Stimulated activated CD8-positive, alpha-beta memory T cell treated with anti-CD3 and anti-CD28 coated beads, Interleukin-12 subunit alpha, Interleukin-12 subunit beta, amount 100 ng/mL, for 4 hours (primary cell): ENCODE measurements around the gene SLC2A2.

Experiments used
- DNase-seq: peaks from one replicate; pipeline ENCODE4 v3.0.0-alpha.2; 2020; ENCODE audit warnings: low read depth

SLC2A2 gene

DNA sequence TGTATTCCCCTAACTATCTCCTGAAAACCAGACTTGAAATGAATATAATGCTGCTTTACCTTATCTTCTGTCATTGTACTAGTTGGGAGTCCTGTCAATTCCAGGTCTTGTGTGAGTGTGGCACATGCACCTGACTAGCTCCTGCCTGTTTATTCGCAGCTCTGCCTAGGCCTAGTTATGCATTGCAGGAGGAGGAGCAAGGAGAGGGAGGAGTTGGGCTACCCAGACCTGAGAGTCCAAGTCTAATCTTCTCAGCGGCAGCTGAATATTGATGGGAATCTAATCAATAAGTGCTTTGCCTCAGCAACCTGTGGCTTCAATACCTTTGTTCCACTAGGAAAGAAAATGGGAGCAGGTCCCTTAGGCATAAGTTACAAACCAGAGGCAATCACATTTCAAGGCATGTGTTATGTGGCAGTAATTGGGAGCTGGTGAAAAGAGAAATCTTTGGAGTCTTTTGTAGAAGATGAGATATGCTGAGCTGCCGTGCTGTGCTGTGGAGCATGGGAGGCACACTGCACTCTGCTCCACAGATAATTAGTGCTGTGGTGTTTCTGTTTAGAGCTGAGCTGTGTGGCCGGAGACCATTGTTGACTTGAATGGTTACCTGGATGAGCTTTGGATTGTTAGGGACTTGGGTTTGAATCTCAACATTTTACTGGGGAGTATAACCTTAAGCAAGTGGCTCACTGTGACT is at the start of gene SLC2A2:
Gene SLC2A2, minus strand, starts transcription at position 124 of the 697 bp plus-strand sequence. Its CDS starts 50 bp downstream, at position 74.
- no peak for DNase-seq

DNA sequence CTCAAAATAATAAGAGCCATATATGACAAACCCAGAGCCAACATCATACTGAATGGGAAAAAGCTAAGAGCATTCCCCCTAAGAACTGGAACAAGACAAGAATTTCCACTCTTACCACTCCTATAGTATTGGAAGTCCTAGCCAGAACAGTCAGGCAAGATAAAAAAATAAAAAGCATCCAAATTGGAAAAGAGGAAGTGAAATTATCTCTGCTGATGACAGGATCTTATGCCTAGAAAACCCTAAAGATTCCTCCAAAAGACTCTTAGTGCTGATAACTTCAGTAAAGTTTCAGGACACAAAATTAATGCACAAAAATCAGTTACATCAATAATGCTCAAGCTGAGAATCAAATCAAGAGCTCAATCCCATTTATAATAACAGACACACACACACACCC is 45.9 kb upstream of the SLC2A2 start:
- no peak for DNase-seq

DNA sequence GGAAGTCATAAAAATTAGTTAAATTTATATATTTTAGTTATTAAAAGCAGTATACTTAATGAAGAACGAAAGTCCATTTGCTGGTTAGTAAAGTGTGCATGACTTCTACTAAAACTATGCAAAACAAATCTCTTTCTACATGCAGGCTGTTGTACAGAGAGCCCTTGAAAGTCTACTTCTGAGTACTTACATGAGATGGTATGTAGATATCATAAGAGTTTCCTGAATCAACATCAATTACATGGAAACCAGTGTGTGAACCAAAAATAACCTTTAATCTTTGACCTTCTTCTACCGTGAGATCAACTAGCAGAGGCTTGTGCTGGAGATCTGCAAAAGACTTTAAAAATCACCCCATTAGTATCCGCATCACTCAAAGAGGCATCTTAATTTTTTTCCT is 42.1 kb upstream of the SLC2A2 start:
- no peak for DNase-seq

- no peak for DNase-seq
These were observed 39.7 kb upstream of the SLC2A2 start for GRCh38 chr3:171066206-171066605.

DNA sequence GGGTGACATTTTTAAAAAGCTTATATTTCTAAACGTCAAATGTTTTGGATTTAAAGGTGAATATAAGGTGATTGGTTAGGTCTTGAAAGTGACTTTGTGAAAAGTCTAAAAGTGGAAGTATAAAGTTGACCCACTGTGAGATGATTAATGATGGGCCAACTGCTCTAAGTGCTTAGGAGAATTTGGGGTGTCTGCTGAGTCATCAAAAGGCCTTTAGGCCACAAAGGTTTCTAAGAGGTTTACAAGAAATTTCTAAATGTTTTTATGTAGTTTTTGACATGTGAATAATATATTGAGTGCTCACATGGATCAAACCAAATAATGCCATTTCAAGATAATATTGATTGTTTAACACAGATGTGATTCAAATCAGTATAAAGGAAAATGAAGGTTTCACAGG is 39.2 kb upstream of the SLC2A2 start:
- no peak for DNase-seq

DNA sequence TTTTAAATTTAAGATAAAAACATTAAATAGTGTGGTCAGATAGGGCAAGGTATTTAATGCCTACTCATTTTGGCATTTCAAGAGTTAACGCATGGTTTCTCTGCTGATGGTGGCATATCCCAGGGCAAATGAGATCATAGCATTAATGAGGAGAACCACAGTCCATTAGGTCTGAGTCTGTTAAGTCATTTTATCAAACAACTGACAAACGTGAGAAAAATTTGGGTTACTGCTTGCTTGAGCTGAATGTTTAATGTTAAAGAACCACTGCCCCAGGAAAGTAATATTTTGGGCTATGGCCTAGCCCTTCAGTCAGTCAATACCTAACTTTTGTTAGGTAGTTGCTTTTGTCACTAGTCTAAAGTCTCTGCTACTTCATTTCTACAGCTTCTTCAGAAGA is 37.9 kb upstream of the SLC2A2 start:
- no peak for DNase-seq

DNA sequence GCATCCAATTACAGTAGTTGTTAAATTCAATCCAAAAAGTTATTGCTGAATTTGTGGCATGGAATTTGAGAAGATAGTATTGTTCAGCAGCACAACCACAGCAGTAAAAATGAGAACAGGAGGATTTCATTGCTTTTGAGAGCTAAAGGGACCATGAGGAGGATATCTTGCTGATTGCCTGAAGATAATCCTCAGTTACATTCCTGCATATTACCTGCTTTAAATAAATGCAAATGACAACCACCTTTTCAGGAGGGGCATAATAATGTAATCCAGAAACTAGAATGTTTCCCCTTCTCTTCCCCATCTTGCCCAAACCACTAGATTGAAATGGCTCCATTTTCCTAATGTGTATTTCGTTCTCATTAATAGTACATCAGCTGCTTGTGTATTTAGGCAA is 35.2 kb upstream of the SLC2A2 start:
- no peak for DNase-seq

DNA sequence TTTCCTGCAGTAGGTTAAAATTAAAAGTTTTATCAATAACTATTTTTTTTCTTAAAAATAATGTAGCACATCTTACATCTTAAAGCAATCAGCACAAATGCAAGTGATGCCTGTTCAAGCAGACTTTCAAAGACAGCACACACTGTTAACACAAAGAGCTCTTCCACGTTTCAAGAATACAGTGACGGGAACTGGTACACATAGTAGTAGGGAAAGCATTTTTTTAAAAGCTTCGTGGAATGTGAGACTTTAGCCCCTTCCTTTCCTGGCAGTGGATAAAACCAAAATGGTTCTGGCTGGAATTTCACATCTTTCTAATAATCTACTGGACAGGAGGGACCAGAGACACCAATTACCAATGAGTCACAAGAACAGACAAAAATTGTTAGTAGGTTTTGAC is 33.5 kb upstream of the SLC2A2 start:
- DNase-seq = no peak

DNA sequence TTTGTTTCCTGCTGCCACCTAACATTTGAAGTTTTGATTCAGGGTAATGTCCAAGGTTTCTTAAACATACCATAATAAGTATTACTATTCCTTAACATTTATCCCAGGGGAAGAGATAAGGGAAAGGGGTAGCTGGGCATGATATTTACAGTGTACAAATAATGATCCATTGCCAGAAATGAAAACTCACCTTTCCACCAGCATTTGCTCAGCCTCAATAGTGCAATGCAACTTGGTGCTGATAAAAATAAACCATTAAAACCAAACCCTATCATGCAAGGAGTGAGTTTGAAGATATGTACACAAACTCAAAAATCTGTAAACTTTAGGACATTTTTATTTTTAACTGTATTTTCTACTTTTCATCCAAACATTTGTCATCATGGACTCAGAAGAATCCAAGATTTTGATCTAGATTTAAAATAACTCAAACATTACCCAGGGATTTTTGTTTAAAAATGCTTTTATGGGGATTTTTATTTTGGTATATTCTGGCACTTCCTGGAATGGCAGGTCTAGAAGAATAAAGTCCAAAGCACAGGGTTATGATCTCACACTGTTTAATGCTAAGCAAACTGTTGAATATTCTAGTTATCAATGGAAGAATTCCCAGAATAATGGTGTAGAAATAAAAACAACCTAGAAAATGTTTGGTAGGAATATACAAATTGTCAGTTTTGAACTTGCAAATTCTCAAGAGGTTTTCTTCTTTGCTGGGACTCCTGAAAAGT is 32.5 kb upstream of the SLC2A2 start:
- no peak for DNase-seq

DNA sequence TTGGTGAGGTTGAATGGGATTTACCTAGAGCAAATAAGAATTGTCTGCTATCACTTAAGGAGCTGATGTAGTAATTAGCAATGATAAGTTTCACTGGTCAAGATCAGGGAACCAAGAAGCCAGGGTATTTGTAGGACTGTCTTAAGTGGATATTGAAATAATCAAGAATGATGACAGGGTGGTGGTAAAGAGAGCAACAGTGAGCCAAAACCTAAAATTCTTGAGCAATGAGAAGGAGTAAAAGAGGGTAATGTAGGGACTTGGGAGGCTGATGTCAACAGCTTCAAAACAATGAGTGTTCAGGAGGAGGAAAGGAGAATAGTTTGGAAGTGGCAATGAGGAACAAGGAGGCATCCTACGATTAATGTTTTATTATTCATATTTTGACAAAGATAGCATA is 31.5 kb upstream of the SLC2A2 start:
- no peak for DNase-seq

- DNase-seq = no peak
These were observed 30.6 kb upstream of the SLC2A2 start for GRCh38 chr3:171057072-171057471.

DNA sequence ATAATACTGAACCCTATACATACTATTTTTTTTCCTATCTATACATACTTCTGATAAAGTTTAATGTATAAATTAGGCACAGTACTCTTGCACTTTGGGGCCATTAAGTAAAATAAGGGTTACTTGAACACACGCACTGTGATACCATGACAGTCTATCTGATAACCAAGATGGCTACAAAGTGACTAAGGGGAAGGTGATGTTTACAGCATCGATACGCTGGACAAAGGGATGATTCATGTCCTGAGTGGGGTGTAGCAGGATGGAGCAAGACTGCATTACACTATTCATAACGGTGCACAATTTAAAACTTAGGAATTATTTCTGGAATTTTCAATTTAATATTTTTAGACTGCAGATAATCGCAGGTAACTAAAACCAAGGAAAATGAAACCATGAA is 30.0 kb upstream of the SLC2A2 start:
- no peak for DNase-seq

DNA sequence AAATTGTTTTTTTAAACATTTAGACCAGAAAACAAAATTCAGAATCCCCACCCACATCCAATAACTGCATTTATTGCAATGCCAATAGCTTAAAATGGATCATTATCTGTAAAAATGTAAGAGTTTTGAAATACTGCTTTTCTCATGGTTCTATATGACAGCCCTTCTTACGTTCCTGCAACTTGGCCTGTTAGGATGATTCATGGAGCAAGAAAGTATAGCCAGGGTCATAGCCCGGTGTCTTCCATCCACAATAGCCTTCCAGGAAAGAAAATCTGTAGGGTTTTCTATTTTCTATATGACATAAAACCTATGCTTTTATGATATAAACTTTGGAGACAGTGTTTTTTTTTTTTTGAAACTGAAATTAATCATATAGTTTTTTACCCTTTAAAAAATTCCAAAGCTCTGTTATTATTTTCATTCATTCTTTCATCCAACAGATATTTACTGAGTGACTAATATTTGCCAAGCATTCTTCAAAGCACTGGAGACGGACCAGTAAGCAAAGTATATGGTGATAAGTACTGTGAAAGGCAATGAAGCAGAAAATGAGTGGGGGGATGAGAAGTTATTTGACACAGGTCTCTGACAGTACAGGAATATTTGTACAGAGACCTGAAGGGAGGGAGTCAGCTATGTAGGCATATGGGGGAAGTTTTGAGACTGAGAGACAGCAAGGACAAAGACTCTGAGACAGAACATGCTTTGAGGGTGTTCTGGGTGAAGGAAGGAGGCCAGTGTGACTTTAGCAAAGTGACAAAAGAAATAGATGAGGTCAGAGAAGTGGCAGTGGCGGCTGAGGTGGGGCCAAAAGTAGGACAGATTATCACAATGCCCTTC is 29.0 kb upstream of the SLC2A2 start:
- no peak for DNase-seq

DNA sequence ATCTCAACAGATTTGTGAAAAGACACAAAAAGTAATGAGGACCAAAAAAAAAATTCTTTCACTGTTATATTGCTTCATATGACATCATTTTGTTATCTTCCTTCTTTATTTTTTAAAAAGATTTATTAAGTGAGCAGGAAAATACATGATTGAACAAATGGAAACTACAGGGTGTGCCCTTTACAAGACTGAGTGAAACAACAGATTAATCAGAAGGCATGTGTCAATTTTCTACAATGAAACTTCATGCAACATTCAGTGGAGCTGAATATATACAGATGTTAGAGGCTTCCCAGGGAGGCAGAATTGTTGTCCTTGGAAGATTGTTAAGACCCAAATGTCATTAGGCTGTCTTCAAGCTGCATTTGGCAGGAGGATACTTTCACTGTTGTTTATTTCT is 28.4 kb upstream of the SLC2A2 start:
- no peak for DNase-seq

- DNase-seq = no peak
These were observed 27.7 kb upstream of the SLC2A2 start for GRCh38 chr3:171054231-171054630.

DNA sequence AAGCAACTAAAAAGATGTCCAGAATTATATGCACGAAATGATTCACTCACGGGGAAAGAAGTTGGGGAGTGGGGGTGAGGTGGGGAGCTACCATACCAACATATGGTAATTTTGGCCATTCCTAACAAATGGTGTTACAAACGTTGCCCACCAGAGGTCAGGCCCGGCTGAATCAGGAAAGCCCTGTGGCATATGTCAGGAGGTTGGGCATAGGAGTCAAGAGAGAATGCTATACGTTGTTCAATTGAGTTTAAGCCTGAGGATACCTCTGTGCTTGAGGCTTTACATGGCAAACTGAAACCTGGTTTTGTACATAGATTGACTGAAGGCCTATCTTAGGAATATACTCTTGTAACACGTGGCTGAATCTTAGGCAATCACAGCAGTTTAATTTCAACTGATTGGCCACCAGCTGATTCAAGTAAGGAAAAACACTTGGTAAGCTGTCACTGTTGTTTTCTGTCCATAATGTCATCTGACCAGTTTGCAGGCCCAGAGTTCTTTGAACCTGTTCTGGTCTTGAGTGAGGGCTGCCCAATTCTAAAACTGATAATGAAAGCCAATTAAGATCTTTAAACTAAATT is 23.4 kb upstream of the SLC2A2 start:
- no peak for DNase-seq

DNA sequence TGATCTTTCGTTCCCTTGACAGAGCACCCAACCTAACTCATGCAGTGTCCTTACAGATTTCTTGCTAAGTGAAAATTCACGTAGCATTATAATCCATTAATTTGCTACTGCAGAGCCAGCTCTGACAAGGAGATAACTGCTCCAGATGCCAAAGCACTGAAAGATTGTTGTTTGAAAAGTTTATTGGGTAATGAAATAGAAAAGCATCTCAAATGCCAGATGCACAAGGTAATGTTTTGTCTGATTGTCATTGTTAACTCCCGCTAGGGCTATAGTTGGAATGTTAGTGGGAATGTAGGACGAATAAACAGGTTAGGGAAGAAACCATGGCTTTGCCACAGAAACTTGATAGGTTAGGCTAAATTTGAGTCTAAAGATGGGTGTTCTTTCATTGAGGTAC is 20.2 kb upstream of the SLC2A2 start:
- DNase-seq = no peak

DNA sequence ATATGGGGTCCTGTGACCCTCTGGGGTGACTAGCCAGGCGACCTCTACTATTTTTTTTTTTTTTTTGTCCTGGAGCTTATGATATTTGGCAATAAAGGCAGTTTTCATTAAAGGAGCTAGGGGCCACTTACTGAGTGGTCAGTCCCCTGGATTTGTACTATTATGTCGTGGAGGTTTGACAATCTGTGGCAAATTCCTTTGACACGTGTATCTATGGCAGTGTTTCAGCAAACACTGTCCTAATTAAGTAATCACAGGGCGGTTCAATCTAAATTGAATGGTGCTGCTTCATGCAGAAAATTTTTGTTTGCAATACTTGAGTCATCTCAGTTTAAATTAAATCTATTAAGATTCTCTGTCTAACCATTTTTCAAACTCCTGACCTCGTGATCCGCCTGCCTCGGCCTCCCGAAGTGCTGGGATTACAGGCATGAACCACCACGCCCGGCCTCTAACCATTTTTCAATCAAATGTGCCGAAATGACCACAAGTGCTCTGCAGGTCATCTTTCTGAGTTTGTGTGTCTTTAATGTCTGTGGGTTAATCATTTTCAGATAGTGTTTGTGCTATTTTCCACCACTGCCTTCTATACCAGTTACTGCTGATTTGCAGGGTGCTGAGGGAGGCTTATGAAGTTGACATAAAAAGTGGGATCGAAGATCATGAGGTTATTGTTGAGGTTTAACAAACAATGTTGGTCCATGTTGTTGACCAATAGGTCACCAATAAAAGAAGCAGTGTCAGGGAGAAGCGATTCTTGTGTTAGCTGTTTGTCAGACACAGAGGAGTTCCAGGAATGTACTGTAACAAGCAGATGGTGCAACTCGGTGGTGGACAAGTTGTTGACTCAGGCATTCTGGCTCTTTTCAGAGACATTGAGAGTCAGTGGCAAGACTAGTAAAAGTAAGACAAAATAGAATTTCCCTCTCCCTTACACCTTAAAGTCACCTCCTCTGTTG is 18.6 kb upstream of the SLC2A2 start:
- DNase-seq = no peak

DNA sequence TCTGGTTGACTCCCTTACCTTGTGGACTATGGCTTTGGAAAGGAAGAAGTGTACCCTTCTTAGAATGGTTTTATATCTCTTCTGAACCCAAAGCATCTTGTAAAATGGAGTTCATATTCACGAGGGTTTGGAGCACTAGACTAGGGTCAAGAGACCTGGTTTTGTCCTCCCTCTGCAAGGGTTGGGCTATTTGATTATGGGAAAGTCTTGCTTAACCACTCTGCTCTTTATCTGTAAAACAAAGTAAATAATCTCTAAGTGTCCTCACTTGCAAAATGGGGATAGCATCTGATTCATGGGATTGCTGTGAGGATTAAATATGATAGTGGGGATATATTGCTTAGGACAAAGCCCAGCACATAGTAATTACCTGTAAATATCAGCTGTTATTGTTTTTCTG is 17.9 kb upstream of the SLC2A2 start:
- no peak for DNase-seq

GRCh38 chr3:171039674-171040073 is 13.2 kb upstream of the SLC2A2 start:
- no peak for DNase-seq

- no peak for DNase-seq
These were observed 11.8 kb upstream of the SLC2A2 start for GRCh38 chr3:171038342-171038741.
